Measurements from ENCODE around the gene USP40.
A peak's percentile ranks its signal among the peaks of the same experiment; 100 is the strongest.

Gene USP40

DNA sequence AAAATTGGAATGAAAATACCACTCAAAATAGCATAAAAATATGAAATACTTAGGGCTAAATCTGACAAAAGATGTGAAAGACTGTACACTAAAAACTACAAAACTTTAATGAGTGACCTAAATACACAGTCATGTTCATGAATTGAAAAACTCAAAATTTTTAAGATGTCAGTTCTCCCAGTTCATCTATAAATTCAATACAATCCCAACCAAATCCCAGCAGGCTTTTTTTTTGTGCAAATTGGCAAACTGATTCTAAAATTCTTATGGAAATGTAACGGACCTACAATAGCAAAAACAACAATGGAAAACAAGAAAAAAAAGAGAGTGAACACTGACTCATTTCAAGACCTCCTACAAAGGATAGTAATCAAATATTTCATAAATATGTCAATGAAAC is 4.4 kb upstream of the USP40 start:
- H3K27me3 ChIP-seq (ENCODE audit: low read depth, low read length), result no peaks in the 10 kb centered on the region
- TF ChIP-seq, protein P1, sequence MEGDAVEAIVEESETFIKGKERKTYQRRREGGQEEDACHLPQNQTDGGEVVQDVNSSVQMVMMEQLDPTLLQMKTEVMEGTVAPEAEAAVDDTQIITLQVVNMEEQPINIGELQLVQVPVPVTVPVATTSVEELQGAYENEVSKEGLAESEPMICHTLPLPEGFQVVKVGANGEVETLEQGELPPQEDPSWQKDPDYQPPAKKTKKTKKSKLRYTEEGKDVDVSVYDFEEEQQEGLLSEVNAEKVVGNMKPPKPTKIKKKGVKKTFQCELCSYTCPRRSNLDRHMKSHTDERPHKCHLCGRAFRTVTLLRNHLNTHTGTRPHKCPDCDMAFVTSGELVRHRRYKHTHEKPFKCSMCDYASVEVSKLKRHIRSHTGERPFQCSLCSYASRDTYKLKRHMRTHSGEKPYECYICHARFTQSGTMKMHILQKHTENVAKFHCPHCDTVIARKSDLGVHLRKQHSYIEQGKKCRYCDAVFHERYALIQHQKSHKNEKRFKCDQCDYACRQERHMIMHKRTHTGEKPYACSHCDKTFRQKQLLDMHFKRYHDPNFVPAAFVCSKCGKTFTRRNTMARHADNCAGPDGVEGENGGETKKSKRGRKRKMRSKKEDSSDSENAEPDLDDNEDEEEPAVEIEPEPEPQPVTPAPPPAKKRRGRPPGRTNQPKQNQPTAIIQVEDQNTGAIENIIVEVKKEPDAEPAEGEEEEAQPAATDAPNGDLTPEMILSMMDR (IDR thresholded peaks at IDR 0.05; ENCODE audit: low read depth, low read length), result no peak
- no peak for TF ChIP-seq EZH2phosphoT487 (IDR thresholded peaks at IDR 0.05; ENCODE audit: low read depth)
- H3K4me1 ChIP-seq (ENCODE audit: low read length), result no peaks in the 10 kb centered on the region

DNA sequence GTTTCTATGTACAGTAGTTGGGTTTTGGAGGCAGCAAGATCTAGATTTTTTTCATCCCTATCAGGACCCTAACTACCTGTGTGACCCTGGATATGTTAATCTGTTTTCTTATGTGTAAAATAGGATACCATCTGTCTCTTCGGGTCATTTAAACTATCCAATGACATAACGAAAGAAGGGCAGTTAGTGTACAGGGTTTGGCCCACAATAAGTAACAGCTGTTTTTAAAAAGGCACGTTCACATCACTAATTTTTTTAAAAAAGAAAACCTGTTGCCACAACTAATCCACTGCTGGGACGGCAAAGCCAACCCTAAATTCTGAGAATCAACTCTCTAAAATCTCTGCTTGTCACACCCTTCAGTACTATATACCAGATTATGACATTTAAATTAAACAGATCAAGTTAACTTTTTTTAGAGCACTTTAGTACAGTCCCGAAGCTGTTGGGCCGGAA is 869 bp downstream of the USP40 start:
- Histone ChIP-seq H3K9me3 (ENCODE audit: insufficient read depth, low read length) (no peaks in the 10 kb centered on the region), H3K9ac (ENCODE audit: low read length) (peak overlapping the region; percentile 83), H3K4me3 (ENCODE audit: low read length) (peak overlapping the region; percentile 82), H3K4me1 (ENCODE audit: low read length) (peaks cover 5% of the 10 kb centered on the region), H3K27ac (ENCODE audit: low read length) (0 out of 2 replicates have a peak overlapping the region, but pooled peaks have one; percentile 48), H3K4me2 (ENCODE audit: low read length) (peak overlapping the region; percentile 66), H3K36me3 (replicated peaks; ENCODE audit: low read depth, low read length) (no peaks in the 10 kb centered on the region), H3K27me3 (ENCODE audit: low read depth, low read length) (no peaks in the 10 kb centered on the region), H3K79me2 (ENCODE audit: low read length) (no peaks in the 10 kb centered on the region), H4K20me1 (ENCODE audit: insufficient read depth, low read length) (no peaks in the 10 kb centered on the region), H2AFZ (ENCODE audit: low read depth, low read length) (peak overlapping the region; percentile 77)
- TF ChIP-seq, protein P1 (IDR thresholded peaks at IDR 0.05; ENCODE audit: low read depth, low read length), result no peak
- TF ChIP-seq EZH2phosphoT487 (IDR thresholded peaks at IDR 0.05; ENCODE audit: low read depth), result no peak

More for the DNA sequence above, 4.4 kb upstream of the USP40 start:
- no peak overlapping the region for H2AFZ ChIP-seq (ENCODE audit: low read depth, low read length)
- H3K9ac ChIP-seq (ENCODE audit: low read length), result no peak overlapping the region
- no peaks in the 10 kb centered on the region for H3K9me3 ChIP-seq (ENCODE audit: insufficient read depth, low read length)
- H3K27ac ChIP-seq (ENCODE audit: low read length), result no peak overlapping the region
- no peaks in the 10 kb centered on the region for H3K79me2 ChIP-seq (ENCODE audit: low read length)
- H3K4me3 ChIP-seq (ENCODE audit: low read length), result no peak overlapping the region
- no peaks in the 10 kb centered on the region for H4K20me1 ChIP-seq (ENCODE audit: insufficient read depth, low read length)
- no peak overlapping the region for H3K4me2 ChIP-seq (ENCODE audit: low read length)
- H3K36me3 ChIP-seq (replicated peaks; ENCODE audit: low read depth, low read length), result no peaks in the 10 kb centered on the region

DNA sequence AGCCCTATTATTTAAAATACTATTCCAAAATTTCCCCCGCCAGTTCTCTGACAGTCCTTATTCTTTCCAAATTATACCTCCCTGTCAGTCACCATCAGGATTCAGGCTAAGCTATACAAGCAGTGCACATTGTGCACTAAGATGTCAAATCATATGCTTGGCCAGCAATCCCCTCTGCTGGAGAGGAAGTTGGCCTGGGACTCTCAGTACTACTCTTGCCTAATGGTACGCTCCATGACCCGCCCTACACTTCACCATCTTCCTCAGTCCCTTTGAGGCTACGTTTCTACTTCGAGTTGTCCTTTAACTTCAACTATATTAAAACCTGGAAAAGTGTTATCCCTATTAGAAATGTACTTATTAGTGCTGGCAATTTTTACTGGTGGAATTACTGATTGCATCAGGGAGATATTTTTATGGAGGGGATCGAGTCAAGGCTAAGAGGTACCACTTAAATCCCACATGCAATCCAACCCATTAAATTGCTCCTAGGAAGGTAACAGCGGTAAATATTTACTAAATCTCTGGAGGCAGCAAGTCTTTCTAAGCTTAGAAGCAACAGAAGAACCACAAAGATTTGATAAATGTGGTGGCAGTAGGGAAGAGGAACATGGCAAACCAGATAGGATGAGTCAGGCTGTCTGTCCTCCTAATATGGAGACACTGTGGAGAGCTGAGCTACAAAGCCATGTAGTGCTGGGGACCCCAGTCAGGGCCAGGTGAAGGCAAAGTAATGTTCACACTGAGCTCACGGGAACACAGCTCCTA is 2.7 kb downstream of the USP40 start:
- Histone ChIP-seq H3K27ac (ENCODE audit: low read length) (no peak overlapping the region), H3K27me3 (ENCODE audit: low read depth, low read length) (no peaks in the 10 kb centered on the region), H2AFZ (ENCODE audit: low read depth, low read length) (no peak overlapping the region), H4K20me1 (ENCODE audit: insufficient read depth, low read length) (no peaks in the 10 kb centered on the region), H3K4me3 (ENCODE audit: low read length) (no peak overlapping the region), H3K4me1 (ENCODE audit: low read length) (peaks cover 5% of the 10 kb centered on the region), H3K9ac (ENCODE audit: low read length) (no peak overlapping the region), H3K9me3 (ENCODE audit: insufficient read depth, low read length) (no peaks in the 10 kb centered on the region), H3K4me2 (ENCODE audit: low read length) (no peak overlapping the region), H3K36me3 (replicated peaks; ENCODE audit: low read depth, low read length) (no peaks in the 10 kb centered on the region), H3K79me2 (ENCODE audit: low read length) (no peaks in the 10 kb centered on the region)
- TF ChIP-seq, protein P1 (IDR thresholded peaks at IDR 0.05; ENCODE audit: low read depth, low read length), result no peak
- no peak for TF ChIP-seq EZH2phosphoT487 (IDR thresholded peaks at IDR 0.05; ENCODE audit: low read depth)

DNA sequence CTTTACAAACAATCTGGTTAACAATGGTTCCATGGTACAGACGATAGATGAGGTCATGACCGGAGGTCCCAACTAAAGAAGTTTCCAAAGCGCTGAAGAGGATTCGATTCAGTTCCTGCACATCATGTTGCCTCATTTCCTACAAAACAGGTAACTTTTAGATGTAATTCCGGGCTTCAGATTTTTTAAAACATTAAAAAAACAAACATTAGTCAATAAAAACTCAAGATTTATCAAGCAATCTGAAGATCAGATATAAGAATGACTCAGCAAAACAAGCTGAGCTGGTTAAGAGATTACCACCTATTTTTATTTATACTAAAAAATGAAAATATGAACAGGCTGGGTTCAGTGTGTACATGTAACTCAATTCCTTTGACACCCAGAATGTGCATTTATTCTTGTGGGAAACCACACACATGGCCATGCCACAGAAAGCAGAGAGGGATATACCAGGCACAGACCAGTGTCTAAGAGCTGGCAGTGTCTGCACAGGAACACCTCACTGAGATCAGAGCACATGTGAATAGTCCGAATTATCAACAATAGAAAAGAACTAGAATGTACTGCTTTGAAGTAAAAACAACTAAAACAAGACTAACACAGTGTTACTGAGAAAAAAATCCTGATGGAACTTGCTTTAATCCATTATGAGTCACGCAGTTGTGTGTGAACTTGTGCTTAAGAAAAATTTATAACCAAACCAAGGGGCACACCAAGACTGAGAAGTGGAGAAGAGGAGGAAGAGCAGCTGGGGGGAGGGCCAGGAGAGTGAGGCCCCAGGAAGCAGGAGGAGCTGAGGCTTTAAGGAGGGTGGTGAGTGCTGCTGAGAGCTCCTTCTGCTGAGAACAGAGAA is 9.5 kb downstream of the USP40 start:
- Histone ChIP-seq H2AFZ (ENCODE audit: low read depth, low read length) (no peak overlapping the region), H3K36me3 (replicated peaks; ENCODE audit: low read depth, low read length) (no peaks in the 10 kb centered on the region), H3K4me1 (ENCODE audit: low read length) (no peaks in the 10 kb centered on the region), H3K27me3 (ENCODE audit: low read depth, low read length) (no peaks in the 10 kb centered on the region), H3K27ac (ENCODE audit: low read length) (no peak overlapping the region), H3K9ac (ENCODE audit: low read length) (no peak overlapping the region), H4K20me1 (ENCODE audit: insufficient read depth, low read length) (no peaks in the 10 kb centered on the region), H3K4me2 (ENCODE audit: low read length) (no peak overlapping the region), H3K9me3 (ENCODE audit: insufficient read depth, low read length) (no peaks in the 10 kb centered on the region), H3K4me3 (ENCODE audit: low read length) (no peak overlapping the region), H3K79me2 (ENCODE audit: low read length) (no peaks in the 10 kb centered on the region)
- no peak for TF ChIP-seq EZH2phosphoT487 (IDR thresholded peaks at IDR 0.05; ENCODE audit: low read depth)
- TF ChIP-seq, protein P1 (IDR thresholded peaks at IDR 0.05; ENCODE audit: low read depth, low read length), result no peak

Measured in OCI-LY3 (cell line).